ENCODE results near the gene PRR23E.

The PRR23E gene

GRCh38 chr3:127221037-127221436, 28.1 kb downstream of the PRR23E start:
- no peak for TF ChIP-seq YY1 (IDR thresholded peaks at IDR 0.05; ENCODE audit: low read depth)
- no peak for TF ChIP-seq TCF12 (IDR thresholded peaks at IDR 0.05; ENCODE audit: low read depth)
- no peak for TF ChIP-seq CEBPB (IDR thresholded peaks at IDR 0.05)
- TF ChIP-seq USF1 (IDR thresholded peaks at IDR 0.05), result no peak
- TF ChIP-seq FOXM1 (IDR thresholded peaks at IDR 0.05; ENCODE audit: borderline replicate concordance, low read depth), result no peak
- no peak for TF ChIP-seq REST (IDR thresholded peaks at IDR 0.05; ENCODE audit: low read depth)
- no peak for TF ChIP-seq TEAD4 (IDR thresholded peaks at IDR 0.05)
- no peak for TF ChIP-seq CREB1 (IDR thresholded peaks at IDR 0.05; ENCODE audit: low read depth)
- TF ChIP-seq RAD21 (IDR thresholded peaks at IDR 0.05; ENCODE audit: low read depth), result no peak
- TF ChIP-seq NFIC (IDR thresholded peaks at IDR 0.05), result no peak
- no peak for TF ChIP-seq TAF1 (IDR thresholded peaks at IDR 0.05; ENCODE audit: low read depth)
- no peak for TF ChIP-seq EGR1 (IDR thresholded peaks at IDR 0.05)
- TF ChIP-seq MAX (IDR thresholded peaks at IDR 0.05), result no peak
- no peak for TF ChIP-seq EP300 (IDR thresholded peaks at IDR 0.05; ENCODE audit: borderline replicate concordance)

- no peak for TF ChIP-seq EP300 (IDR thresholded peaks at IDR 0.05; ENCODE audit: borderline replicate concordance)
- no peak for TF ChIP-seq CEBPB (IDR thresholded peaks at IDR 0.05)
- no peak for TF ChIP-seq EGR1 (IDR thresholded peaks at IDR 0.05)
- TF ChIP-seq MAX (IDR thresholded peaks at IDR 0.05), result no peak
- TF ChIP-seq RAD21 (IDR thresholded peaks at IDR 0.05; ENCODE audit: low read depth), result no peak
- no peak for TF ChIP-seq FOXM1 (IDR thresholded peaks at IDR 0.05; ENCODE audit: borderline replicate concordance, low read depth)
- no peak for TF ChIP-seq ZBTB7A (IDR thresholded peaks at IDR 0.05; ENCODE audit: low read depth)
- no peak for TF ChIP-seq CREB1 (IDR thresholded peaks at IDR 0.05; ENCODE audit: low read depth)
- TF ChIP-seq TCF12 (IDR thresholded peaks at IDR 0.05; ENCODE audit: low read depth), result no peak
- TF ChIP-seq USF1 (IDR thresholded peaks at IDR 0.05), result no peak
- no peak for TF ChIP-seq YY1 (IDR thresholded peaks at IDR 0.05; ENCODE audit: low read depth)
- TF ChIP-seq REST (IDR thresholded peaks at IDR 0.05; ENCODE audit: low read depth), result no peak
- TF ChIP-seq TAF1 (IDR thresholded peaks at IDR 0.05; ENCODE audit: low read depth), result no peak
- TF ChIP-seq TEAD4 (IDR thresholded peaks at IDR 0.05), result no peak
- TF ChIP-seq NFIC (IDR thresholded peaks at IDR 0.05), result no peak
Measured at GRCh38 chr3:127221446-127222035, 28.6 kb downstream of the PRR23E start.

GRCh38 chr3:127222163-127222562, 29.2 kb downstream of the PRR23E start:
- no peak for TF ChIP-seq TEAD4 (IDR thresholded peaks at IDR 0.05)
- TF ChIP-seq EP300 (IDR thresholded peaks at IDR 0.05; ENCODE audit: borderline replicate concordance), result no peak
- TF ChIP-seq TCF12 (IDR thresholded peaks at IDR 0.05; ENCODE audit: low read depth), result no peak
- no peak for TF ChIP-seq CEBPB (IDR thresholded peaks at IDR 0.05)
- TF ChIP-seq USF1 (IDR thresholded peaks at IDR 0.05), result no peak
- no peak for TF ChIP-seq FOXM1 (IDR thresholded peaks at IDR 0.05; ENCODE audit: borderline replicate concordance, low read depth)
- no peak for TF ChIP-seq MAX (IDR thresholded peaks at IDR 0.05)
- TF ChIP-seq ZBTB7A (IDR thresholded peaks at IDR 0.05; ENCODE audit: low read depth), result no peak
- TF ChIP-seq NFIC (IDR thresholded peaks at IDR 0.05), result no peak
- no peak for TF ChIP-seq RAD21 (IDR thresholded peaks at IDR 0.05; ENCODE audit: low read depth)
- TF ChIP-seq TAF1 (IDR thresholded peaks at IDR 0.05; ENCODE audit: low read depth), result no peak
- no peak for TF ChIP-seq YY1 (IDR thresholded peaks at IDR 0.05; ENCODE audit: low read depth)
- no peak for TF ChIP-seq REST (IDR thresholded peaks at IDR 0.05; ENCODE audit: low read depth)
- no peak for TF ChIP-seq EGR1 (IDR thresholded peaks at IDR 0.05)
- TF ChIP-seq CREB1 (IDR thresholded peaks at IDR 0.05; ENCODE audit: low read depth), result no peak
